GM12878 (cell line): ENCODE measurements around the gene ARHGEF3. TPM values are rescaled to one million over a fixed set of nuclear protein-coding genes. Genes with fewer than 3 reads are reported as not detected.

Source experiments
- ATAC-seq: fragments of 200-7000 bp; cut with Tn5 transposase; 3 replicates; pipeline ENCODE4 v1.9.1; 2020; ENCODE audit warnings: mild to moderate bottlenecking, moderate library complexity
- BruUV-seq: library from RNA; stranded (reverse); fragments of 400-500 nt; replicated peaks from 2 replicates; lab custom pipeline; 2021; lab: Mats Ljungman, UMichigan
- CTCF ChIA-PET: fragments of 300-600 bp; sonication (Branson Sonifier 250); formaldehyde crosslinking; extraction: SDS; loops from one replicate; lab custom pipeline; 2021; ENCODE audit warnings: inconsistent platforms; lab: Yijun Ruan, JAX
- POLR2A ChIA-PET: fragments of 350-600 bp; formaldehyde crosslinking; extraction: SDS; loops from one replicate; lab custom pipeline; 2021; ENCODE audit warnings: inconsistent platforms; lab: Charles Lee
- RAD21 ChIA-PET: fragments of 300-600 bp; sonication (Branson Sonifier 250); formaldehyde crosslinking; loops from one replicate; lab custom pipeline; 2023; ENCODE audit warnings: antibody characterized with exemption; ENCODE audit not compliant: unreplicated experiment; lab: Charles Lee
- SMC1A ChIA-PET: fragments of 300-600 bp; sonication (Branson Sonifier 250); formaldehyde crosslinking; loops from one replicate; lab custom pipeline; 2023; ENCODE audit not compliant: unreplicated experiment, uncharacterized antibody; lab: Charles Lee
- DNase-seq: peaks from one replicate; pipeline ENCODE4 v3.0.0-alpha.2; 2011; ENCODE audit warnings: low read depth, low spot score
- FAIRE-seq: peaks from 3 replicates; lab custom pipeline; 2011; peaks lifted over from hg19 to GRCh38; lab: Jason Lieb, UNC
- H2AFZ ChIP-seq: 2 replicates; pipeline ENCODE4 v1.6.0; 2011; ENCODE audit warnings: low read depth, low read length, control low read depth; ENCODE audit not compliant: control insufficient read depth
- H3K27ac ChIP-seq: 2 replicates; pipeline ENCODE4 v1.5.1; 2011; ENCODE audit warnings: control low read depth; ENCODE audit not compliant: control insufficient read depth, insufficient read depth
- H3K27me3 ChIP-seq, 2 experiments: replicated peaks in 1 of 2; 2 replicates each; pipeline versions ENCODE4 v1.6.0 to v1.6.1; 2011; ENCODE audit warnings: low read length in 1 of 2; ENCODE audit not compliant: control insufficient read depth in 2 of 2, insufficient read depth in 2 of 2
- H3K36me3 ChIP-seq, 2 experiments: 2 replicates each; pipeline ENCODE4 v1.5.1; 2011; ENCODE audit warnings: low read length in 1 of 2; ENCODE audit not compliant: control insufficient read depth in 2 of 2, insufficient read depth in 2 of 2
- H3K4me1 ChIP-seq: 2 replicates; pipeline ENCODE4 v1.6.1; 2011; ENCODE audit warnings: mild to moderate bottlenecking, low read length, moderate library complexity, mixed read lengths; ENCODE audit not compliant: control insufficient read depth, insufficient read depth
- H3K4me2 ChIP-seq: 2 replicates; pipeline ENCODE4 v1.6.0; 2011; ENCODE audit warnings: control low read depth; ENCODE audit not compliant: control insufficient read depth, insufficient read depth
- H3K4me3 ChIP-seq: fragments of 200-600 bp; sonication (generic); 2 replicates; pipeline ENCODE4 v1.5.1; 2016
- H3K79me2 ChIP-seq: 2 replicates; pipeline ENCODE4 v1.6.0; 2011; ENCODE audit warnings: low read length; ENCODE audit not compliant: control insufficient read depth, insufficient read depth
- H3K9ac ChIP-seq: 2 replicates; pipeline ENCODE4 v1.8.0; 2011; ENCODE audit warnings: low read length, control low read depth, mixed read lengths; ENCODE audit not compliant: control insufficient read depth, insufficient read depth
- H3K9me3 ChIP-seq: replicated peaks from 3 replicates; pipeline ENCODE4 v1.5.1; 2011; ENCODE audit warnings: mild to moderate bottlenecking, low read length; ENCODE audit not compliant: control insufficient read depth, insufficient read depth
- H4K20me1 ChIP-seq: 2 replicates; pipeline ENCODE4 v1.6.0; 2011; ENCODE audit not compliant: control insufficient read depth, insufficient read depth
- CBX3 ChIP-seq: fragments of 200-600 bp; sonication (generic); IDR thresholded peaks from 2 replicates; pipeline ENCODE4 v1.6.1; 2016; ENCODE audit warnings: low read depth, borderline replicate concordance
- KAT2A ChIP-seq: conservative IDR thresholded peaks from 2 replicates; pipeline ENCODE4 v1.6.1; 2011; ENCODE audit warnings: low read depth, low read length; ENCODE audit not compliant: control insufficient read depth
- NR2C2 ChIP-seq: IDR thresholded peaks from 2 replicates; pipeline ENCODE4 v1.6.1; 2011; ENCODE audit warnings: borderline replicate concordance, low read depth; ENCODE audit not compliant: control insufficient read depth, insufficient read length
- RAD51 ChIP-seq: fragments of 450-650 bp; IDR thresholded peaks from 2 replicates; pipeline ENCODE4 v1.6.1; 2016; ENCODE audit warnings: moderate library complexity, mild to moderate bottlenecking, inconsistent platforms
- SMAD1 ChIP-seq: fragments of 450-650 bp; IDR thresholded peaks from 2 replicates; pipeline ENCODE4 v1.6.1; 2018; ENCODE audit warnings: mild to moderate bottlenecking, low read depth; ENCODE audit not compliant: partially characterized antibody
- WGBS: methylation state at CpG from one replicate; pipeline ENCODE4 v1.1.6; 2016; ENCODE audit warnings: low lambda C conversion rate; ENCODE audit not compliant: insufficient replicate concordance, insufficient coverage; ENCODE audit errors: missing lambda C conversion rate; 5-methylcytosine and 5-hydroxymethylcytosine counted together
- in situ Hi-C: fragments of 300-500 bp; cut with MboI; formaldehyde crosslinking; loops from 9 replicates; pipeline ENCODE4 v1.14.3; 2018; ENCODE audit warnings: mixed read lengths
- intact Hi-C: fragments of 100-400 bp; cut with micrococcal nuclease; formaldehyde crosslinking; loops from one replicate; pipeline ENCODE4 v1.14.2; 2022; ENCODE audit not compliant: unreplicated experiment
- polyA plus RNA-seq, 11 experiments: library from polyadenylated mRNA; depleted of rRNA in 4 of 11; unstranded in 6 of 11; stranded (reverse) in 5 of 11; fragments of >200 nt; fragmentation: Nextera tagmentation in 4 of 11; fragmentation: Illumina TruSeq in 1 of 11; extraction: Ambion mirVana in 4 of 11; extraction: Trizol in 1 of 11; gene quantifications; 1 replicate in 1 of 11; 2 replicates in 10 of 11; pipeline versions ENCODE4 v1.2.1 to v1.2.3, GENCODE V29; 2011 to 2016; ENCODE audit warnings: inconsistent platforms in 2 of 11, missing spikeins in 2 of 11, low read depth in 1 of 11
- total RNA-seq, 4 experiments: library from RNA; depleted of rRNA in 3 of 4; stranded (reverse); fragments of >200 nt in 3 of 4; fragmentation: Illumina TruSeq in 1 of 4; extraction: Trizol in 1 of 4; gene quantifications; 2 replicates each; pipeline versions ENCODE4 v1.2.1 to v1.2.3, GENCODE V29; 2013 to 2021
- TF ChIP-seq, protein P1 (sequence below): fragments of 450-650 bp; IDR thresholded peaks from 2 replicates; pipeline ENCODE4 v1.6.1; 2018; ENCODE audit warnings: mild to moderate bottlenecking, low read depth, moderate library complexity; ENCODE audit not compliant: partially characterized antibody
- TF ChIP-seq, protein P2 (sequence below): fragments of 450-650 bp; IDR thresholded peaks from 2 replicates; pipeline ENCODE4 v1.6.1; 2017; ENCODE audit warnings: mild to moderate bottlenecking, moderate library complexity

Gene ARHGEF3
- total and polyA plus RNA-seq, 10 of the 15 experiments (the other 5 are each of a cell fraction or from before 2014, with no cell fraction given), result 21.8 to 78.7 (median 56.2) TPM

DNA sequence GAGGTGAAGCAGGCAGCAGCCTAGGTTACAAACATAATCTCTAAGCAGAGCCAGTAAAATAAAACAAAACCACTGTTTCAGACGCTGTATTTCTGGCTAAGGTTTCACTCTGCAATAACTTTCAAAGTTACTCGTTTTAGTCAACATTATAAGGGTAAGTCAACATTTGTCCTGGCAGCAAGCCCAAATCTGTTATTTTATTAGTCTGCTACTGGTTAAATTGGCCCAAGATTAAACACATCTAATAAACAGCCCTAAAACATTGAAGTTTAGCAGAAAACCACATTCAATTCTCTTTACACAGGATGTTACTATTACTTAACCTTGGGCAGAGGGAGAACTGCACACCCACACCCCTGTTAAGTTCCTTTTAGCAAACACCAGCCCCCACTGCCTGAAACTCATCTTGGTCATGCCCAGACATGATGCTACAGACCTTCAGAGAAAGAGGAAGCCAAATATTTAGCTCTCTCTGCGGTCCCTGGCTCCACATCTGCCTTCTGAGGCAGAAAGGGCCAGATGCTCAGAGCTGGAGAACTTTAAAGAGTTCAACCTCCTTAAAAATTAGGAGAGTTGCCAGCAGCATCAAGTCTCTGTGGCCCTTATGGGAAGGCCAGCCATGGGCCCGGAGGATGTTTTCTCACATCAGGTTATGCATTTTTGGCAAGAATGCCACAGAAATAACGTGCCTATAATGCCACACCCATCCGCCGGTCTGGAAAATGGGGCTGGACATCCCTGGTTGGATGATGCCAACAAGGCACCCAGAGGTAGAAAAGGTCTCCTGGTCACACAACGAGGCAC, 17.9 kb downstream of the ARHGEF3 start (continued):
- TF ChIP-seq NR2C2 (no peak), RAD51 (peak; percentile 18; the same call in 1 of the 2 replicates), KAT2A (no peak)
- TF ChIP-seq, protein P1, sequence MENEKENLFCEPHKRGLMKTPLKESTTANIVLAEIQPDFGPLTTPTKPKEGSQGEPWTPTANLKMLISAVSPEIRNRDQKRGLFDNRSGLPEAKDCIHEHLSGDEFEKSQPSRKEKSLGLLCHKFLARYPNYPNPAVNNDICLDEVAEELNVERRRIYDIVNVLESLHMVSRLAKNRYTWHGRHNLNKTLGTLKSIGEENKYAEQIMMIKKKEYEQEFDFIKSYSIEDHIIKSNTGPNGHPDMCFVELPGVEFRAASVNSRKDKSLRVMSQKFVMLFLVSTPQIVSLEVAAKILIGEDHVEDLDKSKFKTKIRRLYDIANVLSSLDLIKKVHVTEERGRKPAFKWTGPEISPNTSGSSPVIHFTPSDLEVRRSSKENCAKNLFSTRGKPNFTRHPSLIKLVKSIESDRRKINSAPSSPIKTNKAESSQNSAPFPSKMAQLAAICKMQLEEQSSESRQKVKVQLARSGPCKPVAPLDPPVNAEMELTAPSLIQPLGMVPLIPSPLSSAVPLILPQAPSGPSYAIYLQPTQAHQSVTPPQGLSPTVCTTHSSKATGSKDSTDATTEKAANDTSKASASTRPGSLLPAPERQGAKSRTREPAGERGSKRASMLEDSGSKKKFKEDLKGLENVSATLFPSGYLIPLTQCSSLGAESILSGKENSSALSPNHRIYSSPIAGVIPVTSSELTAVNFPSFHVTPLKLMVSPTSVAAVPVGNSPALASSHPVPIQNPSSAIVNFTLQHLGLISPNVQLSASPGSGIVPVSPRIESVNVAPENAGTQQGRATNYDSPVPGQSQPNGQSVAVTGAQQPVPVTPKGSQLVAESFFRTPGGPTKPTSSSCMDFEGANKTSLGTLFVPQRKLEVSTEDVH, result peak; percentile 56
- TF ChIP-seq, all 136 proteins: peak for 61

DNA sequence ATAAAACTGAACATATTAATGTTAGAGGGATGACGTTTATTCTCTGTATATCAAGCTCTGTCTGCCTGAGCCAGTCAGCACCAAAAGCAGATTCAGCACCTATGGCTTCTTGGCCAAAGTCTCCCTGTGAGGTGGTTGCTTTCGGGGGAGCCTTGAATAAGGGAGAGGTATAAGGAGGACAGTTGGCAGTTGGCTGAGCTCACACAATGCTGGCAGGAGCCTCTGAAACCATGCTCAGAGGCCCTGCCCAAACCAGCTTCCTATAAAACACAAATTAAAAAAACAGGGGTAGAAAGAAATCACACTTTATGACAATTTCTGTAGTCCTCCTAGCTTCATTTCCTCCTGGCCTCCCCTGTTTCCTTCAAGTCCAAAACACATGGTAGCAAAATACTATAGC, 18.8 kb downstream of the ARHGEF3 start:
- Histone ChIP-seq H3K4me2 (peak overlapping the region; percentile 81), H3K9me3 (no peaks in the 10 kb centered on the region), H3K4me3 (peak overlapping the region; percentile 30; the same call in 1 of the 2 replicates), H3K27me3 (no peaks in the 10 kb centered on the region), H3K27ac (peak overlapping the region; percentile 94), H3K9ac (peak overlapping the region; percentile 58), H3K79me2 (peaks cover 53% of the 10 kb centered on the region), H3K4me1 (peaks cover 67% of the 10 kb centered on the region), H2AFZ (no peak overlapping the region), H4K20me1 (no peaks in the 10 kb centered on the region), H3K36me3 (peaks cover 0 to 5% of the 10 kb centered on the region in 2 experiments; a peak in 2 of 4 replicates)
- no peak for FAIRE-seq
- no peak for TF ChIP-seq SMAD1
- TF ChIP-seq, protein P2, sequence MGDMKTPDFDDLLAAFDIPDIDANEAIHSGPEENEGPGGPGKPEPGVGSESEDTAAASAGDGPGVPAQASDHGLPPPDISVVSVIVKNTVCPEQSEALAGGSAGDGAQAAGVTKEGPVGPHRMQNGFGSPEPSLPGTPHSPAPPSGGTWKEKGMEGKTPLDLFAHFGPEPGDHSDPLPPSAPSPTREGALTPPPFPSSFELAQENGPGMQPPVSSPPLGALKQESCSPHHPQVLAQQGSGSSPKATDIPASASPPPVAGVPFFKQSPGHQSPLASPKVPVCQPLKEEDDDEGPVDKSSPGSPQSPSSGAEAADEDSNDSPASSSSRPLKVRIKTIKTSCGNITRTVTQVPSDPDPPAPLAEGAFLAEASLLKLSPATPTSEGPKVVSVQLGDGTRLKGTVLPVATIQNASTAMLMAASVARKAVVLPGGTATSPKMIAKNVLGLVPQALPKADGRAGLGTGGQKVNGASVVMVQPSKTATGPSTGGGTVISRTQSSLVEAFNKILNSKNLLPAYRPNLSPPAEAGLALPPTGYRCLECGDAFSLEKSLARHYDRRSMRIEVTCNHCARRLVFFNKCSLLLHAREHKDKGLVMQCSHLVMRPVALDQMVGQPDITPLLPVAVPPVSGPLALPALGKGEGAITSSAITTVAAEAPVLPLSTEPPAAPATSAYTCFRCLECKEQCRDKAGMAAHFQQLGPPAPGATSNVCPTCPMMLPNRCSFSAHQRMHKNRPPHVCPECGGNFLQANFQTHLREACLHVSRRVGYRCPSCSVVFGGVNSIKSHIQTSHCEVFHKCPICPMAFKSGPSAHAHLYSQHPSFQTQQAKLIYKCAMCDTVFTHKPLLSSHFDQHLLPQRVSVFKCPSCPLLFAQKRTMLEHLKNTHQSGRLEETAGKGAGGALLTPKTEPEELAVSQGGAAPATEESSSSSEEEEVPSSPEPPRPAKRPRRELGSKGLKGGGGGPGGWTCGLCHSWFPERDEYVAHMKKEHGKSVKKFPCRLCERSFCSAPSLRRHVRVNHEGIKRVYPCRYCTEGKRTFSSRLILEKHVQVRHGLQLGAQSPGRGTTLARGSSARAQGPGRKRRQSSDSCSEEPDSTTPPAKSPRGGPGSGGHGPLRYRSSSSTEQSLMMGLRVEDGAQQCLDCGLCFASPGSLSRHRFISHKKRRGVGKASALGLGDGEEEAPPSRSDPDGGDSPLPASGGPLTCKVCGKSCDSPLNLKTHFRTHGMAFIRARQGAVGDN, result peak; percentile 13; the same call in 1 of the 2 replicates
- TF ChIP-seq CBX3, result no peak
- POLR2A ChIA-PET, result interaction anchor here (0.6 to 6.2 kb wide), 11 partner anchors 8 to 288 kb away, joined by 3 to 100 read pairs (median 7); partner anchors contain the start of gene ARHGEF3
- intact Hi-C loops (no loop called here), in situ Hi-C loops (no loop called here)
- no peak for DNase-seq
- RAD21 ChIA-PET, result interaction anchor here (0.7 to 15.5 kb wide), 9 partner anchors 8 to 88 kb away, joined by 3 to 245 read pairs (median 4); partner anchors contain the start of gene ARHGEF3
- BruUV-seq, result no TSS peak
- CTCF ChIA-PET, result interaction anchor here (0.6 to 9.8 kb wide), 10 partner anchors 11 to 88 kb away, joined by 3 to 160 read pairs (median 4); partner anchors contain the start of gene ARHGEF3
- SMC1A ChIA-PET, result interaction anchor here (0.9 to 15.2 kb wide), 11 partner anchors 9 to 135 kb away, joined by 3 to 383 read pairs (median 8); partner anchors contain the start of gene ARHGEF3
- peak; percentile 6 for ATAC-seq
- WGBS, result 100% methylated on average over 2 of the region's 2 CpGs
